Left kidney (tissue), 8 donors: ENCODE results near the gene RASD1. TPM values are rescaled to one million over a fixed set of nuclear protein-coding genes. Genes with fewer than 3 reads are reported as not detected.

Experiments
- DNase-seq: peaks from one replicate; pipeline ENCODE4 v3.0.0-alpha.2; 2013
- long read RNA-seq, 8 donors: transcript quantifications; one replicate each; lab custom pipeline, GENCODE V29; 2026
- polyA plus RNA-seq: library from polyadenylated mRNA; unstranded; fragments of 120-200 nt; gene quantifications from one replicate; pipeline ENCODE4 v1.2.1, GENCODE V29; 2013; ENCODE audit not compliant: insufficient read length

RASD1 gene
- 0.73 TPM for polyA plus RNA-seq
- long read RNA-seq, donor 1, partial matches to known transcripts: 0 of 3 reads
- long read RNA-seq, donor 1, other reads (novel, unspliced or antisense): 0 of 3 reads
- long read RNA-seq, donor 2: 0 reads
- long read RNA-seq, donor 3, partial matches to known transcripts: 0 of 1 reads
- long read RNA-seq, donor 3, other reads (novel, unspliced or antisense): 0 of 1 reads
- long read RNA-seq, donor 4: 0 reads
- long read RNA-seq, donor 5, partial matches to known transcripts: 0 of 3 reads
- long read RNA-seq, donor 5, other reads (novel, unspliced or antisense): 0 of 3 reads
- long read RNA-seq, donor 6, partial matches to known transcripts: 0 of 2 reads
- long read RNA-seq, donor 6, other reads (novel, unspliced or antisense): 0 of 2 reads
- long read RNA-seq, donor 7: 0 reads
- long read RNA-seq, donor 8: 0 reads

- DNase-seq: peak; percentile 73
These were observed at the start of gene RASD1 for GRCh38 chr17:17496189-17497064. TSS of gene RASD1 (minus strand) at chr17:17496395. CDS start at chr17:17496181, 214 bp downstream.

GRCh38 chr17:17545984-17546383 lies 49.8 kb upstream of the RASD1 start:
- DNase-seq: no peak

GRCh38 chr17:17545031-17545820 lies 49.0 kb upstream of the RASD1 start:
- no peak for DNase-seq

DNA sequence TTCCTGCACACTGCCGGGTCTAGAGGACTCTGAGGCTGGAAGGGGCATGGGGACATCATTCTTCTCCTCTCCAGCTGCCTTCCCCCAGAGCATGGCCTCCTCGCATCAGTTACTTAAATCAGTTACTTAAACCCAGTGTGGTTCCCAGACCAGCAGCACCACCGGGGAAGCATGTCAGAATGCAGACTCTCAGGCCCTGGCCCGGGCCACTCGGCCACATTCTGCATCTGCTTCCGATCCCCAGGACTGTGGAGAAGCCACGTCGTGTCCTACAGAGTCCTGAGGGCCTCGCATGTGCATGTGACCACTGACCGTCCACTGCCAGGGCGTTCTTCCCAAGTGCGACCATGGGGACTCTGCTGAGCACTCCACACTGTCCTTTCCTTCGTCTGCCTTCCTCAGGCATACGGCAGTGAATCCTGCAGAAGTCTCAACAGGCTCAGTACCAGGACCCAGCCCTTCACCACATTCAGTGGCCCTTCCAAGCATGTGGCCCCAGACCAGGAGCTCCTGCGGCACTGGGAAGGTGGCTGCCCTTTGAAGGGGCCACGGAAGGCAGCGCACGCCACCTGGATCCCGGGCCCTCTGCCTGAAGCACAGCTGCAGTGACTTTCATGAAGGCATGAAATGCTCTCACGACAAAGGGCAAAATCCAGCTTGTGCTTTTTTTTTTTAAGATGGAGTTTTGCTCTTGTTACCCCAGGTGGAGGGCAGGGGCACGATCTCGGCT lies 46.9 kb upstream of the RASD1 start:
- no peak for DNase-seq

DNA sequence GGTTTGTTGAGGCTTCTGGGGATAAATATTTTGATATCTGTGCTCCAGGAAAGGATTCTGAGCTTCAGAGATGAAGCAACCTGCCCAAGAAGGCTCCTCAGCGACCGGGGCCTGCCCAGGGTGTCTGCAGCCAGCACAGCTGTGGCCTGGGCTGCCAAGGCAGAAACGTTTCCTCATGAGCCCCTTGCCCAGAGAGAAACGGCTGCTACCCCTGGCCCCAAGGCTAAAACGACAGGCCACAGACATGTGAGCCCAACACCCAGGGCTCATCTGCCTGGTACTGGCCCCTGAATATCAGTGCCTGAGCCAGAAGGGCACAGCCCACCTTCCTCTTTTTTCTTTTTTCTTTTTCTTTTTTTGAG lies 45.4 kb upstream of the RASD1 start:
- DNase-seq: no peak

DNA sequence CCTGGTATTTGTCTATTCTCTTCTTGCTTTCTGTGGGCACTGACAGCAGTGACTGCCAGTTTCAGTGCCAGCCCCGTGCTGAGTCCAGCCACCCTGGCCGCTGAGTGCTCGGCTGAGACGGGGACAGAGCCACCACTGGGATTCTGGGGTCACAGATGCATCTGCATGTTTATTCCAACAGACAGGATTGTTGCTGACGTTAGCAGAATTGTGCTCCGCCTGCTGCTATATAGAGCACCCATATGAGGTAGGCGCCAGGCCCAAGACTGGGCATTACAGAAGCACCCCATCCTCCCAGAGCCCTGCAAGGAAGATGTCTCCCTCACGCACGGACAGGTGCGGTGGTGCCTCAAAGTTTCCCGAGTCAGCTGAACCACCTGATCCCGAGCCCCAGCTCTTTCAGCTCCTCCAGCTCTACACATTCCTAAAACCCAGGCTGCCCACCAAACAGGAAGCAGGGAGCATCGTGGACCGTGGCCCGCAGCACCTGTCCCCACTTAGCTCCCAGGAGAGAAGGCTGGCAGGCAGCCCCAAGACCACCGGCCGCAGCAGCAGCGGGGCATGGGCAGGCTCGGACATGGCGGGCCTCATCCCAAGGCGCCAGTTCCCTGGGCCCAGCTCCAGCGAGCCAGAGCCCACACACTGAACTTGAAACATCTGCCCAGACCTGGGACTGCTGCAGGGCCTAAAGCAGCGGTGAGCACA lies 44.9 kb upstream of the RASD1 start:
- no peak for DNase-seq

GRCh38 chr17:17540278-17540906 lies 44.2 kb upstream of the RASD1 start:
- DNase-seq: no peak

- DNase-seq: no peak
These were observed 43.4 kb upstream of the RASD1 start for GRCh38 chr17:17539591-17539990.

GRCh38 chr17:17538417-17539391 lies 42.5 kb upstream of the RASD1 start:
- DNase-seq: no peak

- DNase-seq: no peak
These were observed 41.3 kb upstream of the RASD1 start for GRCh38 chr17:17537311-17538099.

- no peak for DNase-seq
These were observed 40.5 kb upstream of the RASD1 start for GRCh38 chr17:17536702-17537101.

DNA sequence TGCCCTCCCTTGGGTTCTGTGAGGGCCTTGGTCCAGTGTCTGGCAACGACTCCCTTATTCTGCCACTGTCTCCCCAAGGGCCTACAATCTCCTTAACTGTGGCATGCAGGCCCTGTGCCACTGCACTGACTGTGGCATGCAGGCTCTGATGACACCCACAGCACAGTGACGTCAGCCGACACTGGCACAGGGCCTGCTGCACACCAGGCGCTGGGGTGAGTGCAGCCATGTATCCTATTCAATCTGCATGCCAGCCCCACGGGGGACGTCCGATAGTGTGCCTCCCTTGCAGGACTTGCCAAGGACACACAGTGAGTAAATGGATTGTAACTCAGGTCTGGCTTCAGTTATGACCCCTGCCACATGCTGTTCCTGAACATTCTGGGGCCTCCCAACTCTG lies 39.8 kb upstream of the RASD1 start:
- no peak for DNase-seq

DNA sequence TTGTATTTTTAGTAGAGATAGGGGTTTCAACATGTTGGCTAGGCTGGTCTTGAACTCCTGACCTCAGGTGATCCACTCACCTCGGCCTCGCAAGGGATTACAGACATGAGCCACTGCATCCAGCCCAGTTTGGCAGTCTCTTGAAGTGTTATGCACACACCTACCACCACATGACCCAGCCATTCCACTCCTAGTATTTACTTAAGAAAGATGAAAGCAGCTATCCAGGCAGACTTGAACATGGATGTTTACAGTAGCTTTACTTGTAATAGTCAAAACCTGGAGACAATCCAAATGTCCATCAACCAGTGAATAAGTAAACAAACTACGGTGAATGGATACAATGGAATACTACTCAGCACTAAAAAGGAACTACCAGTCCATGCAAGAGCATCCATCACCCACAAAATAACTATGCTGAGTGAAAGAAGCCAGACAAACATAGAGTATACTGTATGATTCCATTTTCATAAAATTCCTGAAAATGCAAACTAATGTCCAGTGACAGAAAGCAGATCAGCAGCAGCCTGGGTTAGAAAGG lies 37.8 kb upstream of the RASD1 start:
- no peak for DNase-seq

DNA sequence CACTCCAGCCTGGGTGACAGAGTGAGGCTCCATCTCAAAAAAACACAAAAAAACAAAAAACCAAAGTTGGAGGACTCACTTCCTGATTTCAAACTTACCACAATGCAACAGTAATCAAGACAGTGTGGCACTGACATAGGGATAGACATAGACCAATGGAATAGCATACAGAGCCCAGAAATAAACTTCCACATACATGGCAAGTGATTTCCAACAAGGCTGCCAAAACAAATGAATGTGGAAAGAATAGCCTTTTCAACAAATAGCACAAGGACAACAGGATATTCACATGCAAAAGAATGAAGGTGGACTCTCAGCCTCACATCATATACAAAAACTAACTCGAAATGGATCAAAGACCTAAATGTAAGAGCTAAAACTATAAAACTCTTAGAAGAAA lies 36.8 kb upstream of the RASD1 start:
- DNase-seq: no peak

GRCh38 chr17:17531156-17531555 lies 35.0 kb upstream of the RASD1 start:
- DNase-seq: no peak

GRCh38 chr17:17528696-17529652 lies 32.8 kb upstream of the RASD1 start:
- no peak for DNase-seq

DNA sequence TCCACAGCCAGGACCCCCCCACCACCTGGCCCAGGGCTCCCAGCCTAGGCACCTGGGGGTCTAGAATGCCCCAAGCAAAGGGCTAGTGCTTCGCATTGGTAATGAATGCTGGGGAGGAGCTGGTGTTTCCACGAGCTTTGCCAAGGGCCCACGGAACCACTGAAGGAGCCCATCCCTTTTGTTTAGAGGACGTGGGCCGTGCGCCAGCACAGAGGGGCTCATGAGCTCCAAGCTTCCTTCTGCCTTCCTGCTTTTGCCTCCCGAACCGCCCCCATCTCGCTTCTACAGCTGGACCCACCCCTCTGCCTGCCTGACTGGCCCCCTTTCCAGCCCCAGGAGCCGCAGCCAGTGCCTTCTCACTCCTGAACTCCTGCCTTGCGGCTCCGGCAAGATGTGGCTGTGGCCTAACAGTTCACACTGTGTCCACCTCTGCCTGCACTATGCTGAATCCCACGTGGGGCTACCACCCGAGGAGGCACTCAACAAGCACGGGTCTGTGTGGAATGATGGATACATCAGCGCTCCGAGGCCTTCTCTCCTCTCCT lies 31.8 kb upstream of the RASD1 start:
- no peak for DNase-seq
